HepG2 (cell line): ENCODE data around the gene NEURL2. TPM values are rescaled to one million over a fixed set of nuclear protein-coding genes. Genes with fewer than 3 reads are reported as not detected.

Experiments used
- E2F1 ChIP-seq: sonication (generic); formaldehyde crosslinking; IDR thresholded peaks from 2 replicates; pipeline ENCODE4 v1.5.0; 2020; ENCODE audit warnings: missing genetic modification reagents
- FOXK1 ChIP-seq: sonication (generic); formaldehyde crosslinking; IDR thresholded peaks from 2 replicates; pipeline ENCODE4 v1.4.0; 2020; ENCODE audit warnings: low read depth, missing genetic modification reagents, borderline replicate concordance
- GFI1 ChIP-seq: sonication (generic); formaldehyde crosslinking; IDR thresholded peaks from 2 replicates; pipeline ENCODE4 v1.5.0; 2020; ENCODE audit warnings: missing genetic modification reagents, mild to moderate bottlenecking, borderline replicate concordance
- HCFC1 ChIP-seq: fragments of 150-350 bp; IDR thresholded peaks from 2 replicates; pipeline ENCODE4 v1.6.1; 2014; ENCODE audit warnings: low read depth, low read length
- ISX ChIP-seq: sonication (generic); formaldehyde crosslinking; conservative IDR thresholded peaks from 2 replicates; pipeline ENCODE4 v1.5.0; 2020; ENCODE audit warnings: missing genetic modification reagents
- NFKBIZ ChIP-seq: IDR thresholded peaks from 2 replicates; pipeline ENCODE4 v1.6.1; 2018; ENCODE audit warnings: missing genetic modification reagents, missing compliant biosample characterization
- NFYC ChIP-seq: IDR thresholded peaks from 2 replicates; pipeline ENCODE4 v1.6.1; 2016; ENCODE audit warnings: missing genetic modification reagents, missing compliant biosample characterization
- NR2F1 ChIP-seq, 2 experiments: fragments of 450-650 bp in 1 of 2; formaldehyde crosslinking in 1 of 2; IDR thresholded peaks; 2 replicates each; pipeline versions ENCODE4 v1.5.0 to v1.6.1; 2016 to 2020; ENCODE audit warnings: mild to moderate bottlenecking in 1 of 2, missing compliant biosample characterization in 1 of 2, missing genetic modification reagents in 1 of 2, moderate library complexity in 1 of 2
- PBX3 ChIP-seq: sonication (generic); formaldehyde crosslinking; IDR thresholded peaks from 2 replicates; pipeline ENCODE4 v1.8.1; 2023; ENCODE audit warnings: missing genetic modification reagents, inconsistent platforms, borderline replicate concordance
- PLSCR1 ChIP-seq: sonication (generic); formaldehyde crosslinking; IDR thresholded peaks from 2 replicates; pipeline ENCODE4 v1.5.0; 2020; ENCODE audit warnings: missing genetic modification reagents, mild to moderate bottlenecking, borderline replicate concordance
- RARG ChIP-seq: sonication (generic); formaldehyde crosslinking; IDR thresholded peaks from 2 replicates; pipeline ENCODE4 v1.4.0; 2020; ENCODE audit warnings: low read depth, mild to moderate bottlenecking, missing genetic modification reagents
- RNF2 ChIP-seq: fragments of 450-650 bp; conservative IDR thresholded peaks from 2 replicates; pipeline ENCODE4 v1.6.1; 2016; ENCODE audit warnings: low read depth
- ZHX2 ChIP-seq, 2 experiments: sonication (generic) in 1 of 2; formaldehyde crosslinking in 1 of 2; IDR thresholded peaks; 2 replicates each; pipeline versions ENCODE4 v1.6.1 to v1.9.0; 2014 to 2022; ENCODE audit warnings: antibody characterized with exemption in 1 of 2, borderline replicate concordance in 1 of 2, inconsistent platforms in 1 of 2, low read depth in 1 of 2, missing genetic modification reagents in 1 of 2
- ZNF549 ChIP-seq: sonication (generic); formaldehyde crosslinking; IDR thresholded peaks from 2 replicates; pipeline ENCODE4 v1.5.0; 2020; ENCODE audit warnings: missing genetic modification reagents
- ZNF557 ChIP-seq: sonication (generic); formaldehyde crosslinking; IDR thresholded peaks from 2 replicates; pipeline ENCODE4 v1.4.0; 2020; ENCODE audit warnings: missing genetic modification reagents
- ZNF576 ChIP-seq: sonication (generic); formaldehyde crosslinking; IDR thresholded peaks from 2 replicates; pipeline ENCODE4 v1.4.0; 2020; ENCODE audit warnings: mild to moderate bottlenecking, missing genetic modification reagents
- ZNF773 ChIP-seq: sonication (generic); formaldehyde crosslinking; IDR thresholded peaks from 2 replicates; pipeline ENCODE4 v1.4.0; 2020; ENCODE audit warnings: missing genetic modification reagents, borderline replicate concordance
- ZNF850 ChIP-seq: sonication (generic); formaldehyde crosslinking; conservative IDR thresholded peaks from 2 replicates; pipeline ENCODE4 v1.9.0; 2021; ENCODE audit warnings: mild to moderate bottlenecking, missing genetic modification reagents
- polyA plus RNA-seq, 8 experiments: library from polyadenylated mRNA; depleted of rRNA in 3 of 8; stranded (reverse) in 7 of 8; unstranded in 1 of 8; fragments of >200 nt; fragmentation: Illumina TruSeq in 4 of 8; extraction: Trizol in 4 of 8; gene quantifications; 2 replicates each; pipeline versions ENCODE4 v1.2.1 to v1.2.3, GENCODE V29; 2011 to 2016; ENCODE audit warnings: low read depth in 4 of 8, missing spikeins in 1 of 8, mixed read lengths in 1 of 8; ENCODE audit not compliant: insufficient read depth in 1 of 8
- total RNA-seq, 5 experiments: library from RNA; depleted of rRNA; stranded (reverse); fragments of >200 nt; fragmentation: Illumina TruSeq; extraction: Trizol; gene quantifications; 2 replicates each; pipeline ENCODE4 v1.2.3, GENCODE V29; 2016; ENCODE audit warnings: low read depth in 1 of 5

NEURL2 gene
- total and polyA plus RNA-seq, 2 of the 13 experiments (the other 11 are each of a cell fraction or from before 2014, with no cell fraction given): 7.2 to 9.7 TPM

- TF ChIP-seq ZHX2 (IDR thresholded peaks at IDR 0.05; ENCODE audit: low read depth): peak; percentile 81
- TF ChIP-seq ZHX2 (CRISPR knock-in tag; IDR thresholded peaks at IDR 0.05; ENCODE audit: borderline replicate concordance): no peak; the same call in 1 of the 2 replicates
- TF ChIP-seq ZNF773 (CRISPR knock-in tag): peak; percentile 76; the same call in 1 of the 2 replicates
- TF ChIP-seq PLSCR1 (CRISPR knock-in tag): no peak
- TF ChIP-seq E2F1 (CRISPR knock-in tag): 0 out of 2 replicates have a peak, but pooled peaks have one; percentile 8
- no peak for TF ChIP-seq ZNF557 (CRISPR knock-in tag)
- TF ChIP-seq NR2F1 (CRISPR knock-in tag; IDR thresholded peaks at IDR 0.05): peak; percentile 57 to 96; a peak in 3 of 4 replicates
- TF ChIP-seq NFYC (CRISPR knock-in tag): peak; percentile 100
- no peak for TF ChIP-seq ZNF576 (CRISPR knock-in tag)
- peak; percentile 95; the same call in 1 of the 2 replicates for TF ChIP-seq FOXK1 (CRISPR knock-in tag)
- TF ChIP-seq ZNF850 (CRISPR knock-in tag): no peak
- no peak; the same call in 1 of the 2 replicates for TF ChIP-seq RNF2
- no peak for TF ChIP-seq RARG (CRISPR knock-in tag)
- peak; percentile 17; the same call in 1 of the 2 replicates for TF ChIP-seq NFKBIZ (CRISPR knock-in tag)
- peak; percentile 9; the same call in 1 of the 2 replicates for TF ChIP-seq GFI1 (CRISPR knock-in tag)
- TF ChIP-seq PBX3 (CRISPR knock-in tag): peak; percentile 100
- peak; percentile 51; the same call in 1 of the 2 replicates for TF ChIP-seq HCFC1
- TF ChIP-seq ZNF549 (CRISPR knock-in tag): peak; percentile 70; the same call in 1 of the 2 replicates
- no peak for TF ChIP-seq ISX (CRISPR knock-in tag)
Observed at GRCh38 chr20:45857114-45857881, 33.7 kb downstream of the NEURL2 start, which contains the start of the genes ACOT8 and ZSWIM3 (continued).
